ENCODE measurements around the gene CLDN19. TPM values are rescaled to one million over a fixed set of nuclear protein-coding genes. Genes with fewer than 3 reads are reported as not detected.

The CLDN19 gene
- total RNA-seq, 1 experiment from 2014 or later: not detected

GRCh38 chr1:42750041-42750440 lies 10.0 kb upstream of the CLDN19 start:
- CTCF ChIA-PET: no interaction called here
- POLR2A ChIA-PET: no interaction called here
- TF ChIP-seq EGR1 (IDR thresholded peaks at IDR 0.05; ENCODE audit: low read depth): no peak
- no peak for TF ChIP-seq EZH2phosphoT487 (IDR thresholded peaks at IDR 0.05; ENCODE audit: borderline replicate concordance)
- TF ChIP-seq, protein P1, sequence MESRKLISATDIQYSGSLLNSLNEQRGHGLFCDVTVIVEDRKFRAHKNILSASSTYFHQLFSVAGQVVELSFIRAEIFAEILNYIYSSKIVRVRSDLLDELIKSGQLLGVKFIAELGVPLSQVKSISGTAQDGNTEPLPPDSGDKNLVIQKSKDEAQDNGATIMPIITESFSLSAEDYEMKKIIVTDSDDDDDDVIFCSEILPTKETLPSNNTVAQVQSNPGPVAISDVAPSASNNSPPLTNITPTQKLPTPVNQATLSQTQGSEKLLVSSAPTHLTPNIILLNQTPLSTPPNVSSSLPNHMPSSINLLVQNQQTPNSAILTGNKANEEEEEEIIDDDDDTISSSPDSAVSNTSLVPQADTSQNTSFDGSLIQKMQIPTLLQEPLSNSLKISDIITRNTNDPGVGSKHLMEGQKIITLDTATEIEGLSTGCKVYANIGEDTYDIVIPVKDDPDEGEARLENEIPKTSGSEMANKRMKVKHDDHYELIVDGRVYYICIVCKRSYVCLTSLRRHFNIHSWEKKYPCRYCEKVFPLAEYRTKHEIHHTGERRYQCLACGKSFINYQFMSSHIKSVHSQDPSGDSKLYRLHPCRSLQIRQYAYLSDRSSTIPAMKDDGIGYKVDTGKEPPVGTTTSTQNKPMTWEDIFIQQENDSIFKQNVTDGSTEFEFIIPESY (IDR thresholded peaks at IDR 0.05; ENCODE audit: extremely low read depth, insufficient replicate concordance, low read length): no peak
- no peak for TF ChIP-seq ATF3 (IDR thresholded peaks at IDR 0.05)
- TF ChIP-seq ZFX (IDR thresholded peaks at IDR 0.05): no peak
- no peak for TF ChIP-seq ELF1 (IDR thresholded peaks at IDR 0.05; ENCODE audit: borderline replicate concordance, low read depth)
- TF ChIP-seq SIN3A (IDR thresholded peaks at IDR 0.05; ENCODE audit: low read depth): no peak
- TF ChIP-seq, protein P2, sequence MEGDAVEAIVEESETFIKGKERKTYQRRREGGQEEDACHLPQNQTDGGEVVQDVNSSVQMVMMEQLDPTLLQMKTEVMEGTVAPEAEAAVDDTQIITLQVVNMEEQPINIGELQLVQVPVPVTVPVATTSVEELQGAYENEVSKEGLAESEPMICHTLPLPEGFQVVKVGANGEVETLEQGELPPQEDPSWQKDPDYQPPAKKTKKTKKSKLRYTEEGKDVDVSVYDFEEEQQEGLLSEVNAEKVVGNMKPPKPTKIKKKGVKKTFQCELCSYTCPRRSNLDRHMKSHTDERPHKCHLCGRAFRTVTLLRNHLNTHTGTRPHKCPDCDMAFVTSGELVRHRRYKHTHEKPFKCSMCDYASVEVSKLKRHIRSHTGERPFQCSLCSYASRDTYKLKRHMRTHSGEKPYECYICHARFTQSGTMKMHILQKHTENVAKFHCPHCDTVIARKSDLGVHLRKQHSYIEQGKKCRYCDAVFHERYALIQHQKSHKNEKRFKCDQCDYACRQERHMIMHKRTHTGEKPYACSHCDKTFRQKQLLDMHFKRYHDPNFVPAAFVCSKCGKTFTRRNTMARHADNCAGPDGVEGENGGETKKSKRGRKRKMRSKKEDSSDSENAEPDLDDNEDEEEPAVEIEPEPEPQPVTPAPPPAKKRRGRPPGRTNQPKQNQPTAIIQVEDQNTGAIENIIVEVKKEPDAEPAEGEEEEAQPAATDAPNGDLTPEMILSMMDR (IDR thresholded peaks at IDR 0.05 in 2 of 3, conservative IDR thresholded peaks at IDR 0.05 in 1 of 3; ENCODE audit: borderline replicate concordance in 1 of 3, insufficient read depth in 1 of 3, low read depth in 2 of 3, low read length in 2 of 3): no peak
- no peak for TF ChIP-seq FOSL1 (IDR thresholded peaks at IDR 0.05; ENCODE audit: low read depth)
- no peaks in the 10 kb centered on the region for H3K4me1 ChIP-seq (ENCODE audit: control insufficient read depth in 1 of 2, insufficient read depth in 2 of 2, low read length in 2 of 2)
- H2AFZ ChIP-seq (ENCODE audit: low read depth, low read length, poor library complexity, severe bottlenecking): no peak overlapping the region
- ATAC-seq (no peak), DNase-seq (ENCODE audit: low read depth, low spot score) (no peak)
- H3K36me3 ChIP-seq (ENCODE audit: control insufficient read depth in 1 of 2, insufficient read depth in 2 of 2, low read length in 2 of 2): peaks cover 8 to 29% of the 10 kb centered on the region in 2 experiments; a peak in 3 of 4 replicates
- no peak overlapping the region for H3K4me3 ChIP-seq (replicated peaks in 1 of 2; ENCODE audit: low read depth in 1 of 2, low read length in 2 of 2)
- H3K79me2 ChIP-seq (ENCODE audit: insufficient read depth, low read length): no peaks in the 10 kb centered on the region
- no peaks in the 10 kb centered on the region for H3K9me3 ChIP-seq (ENCODE audit: control insufficient read depth in 1 of 2, insufficient read depth in 1 of 2, low read depth in 1 of 2, low read length in 2 of 2)
- BruUV-seq (replicated peaks): no TSS peak
- RAD21 ChIA-PET (ENCODE audit: low non-redundant PET in 1 of 2, low total read pairs in 2 of 2, uncharacterized antibody in 2 of 2, unreplicated experiment in 2 of 2): no interaction called here
- no peaks in the 10 kb centered on the region for H3K27me3 ChIP-seq (ENCODE audit: insufficient read depth, low read length)
- H3K27ac ChIP-seq (ENCODE audit: low read depth, low read length): no peak overlapping the region
- no peak overlapping the region for H3K9ac ChIP-seq (ENCODE audit: low read length)
- H3K4me2 ChIP-seq (ENCODE audit: low read length): no peak overlapping the region
- intact Hi-C loops (cut with micrococcal nuclease): no loop called here
- no peaks in the 10 kb centered on the region for H3K9me2 ChIP-seq (ENCODE audit: insufficient read depth)
- H4K20me1 ChIP-seq (ENCODE audit: insufficient read depth): no peaks in the 10 kb centered on the region
